Activated CD4-positive, alpha-beta memory T cell treated with anti-CD3 and anti-CD28 coated beads, Interleukin-2, amount 10 ng/mL, durations not matched to agents 7 days and 5 days (primary cell): ENCODE data around the gene SETD7. TPM values are rescaled to one million over a fixed set of nuclear protein-coding genes. Genes with fewer than 3 reads are reported as not detected.
"Not testable (repeated sequence)": the region's sequence is repeated elsewhere in the genome, so short reads cannot be mapped to it uniquely, and the experiment has no call there.

Experiments
- CTCF ChIA-PET: fragments of 350-600 bp; sonication (Branson Sonifier 250); formaldehyde crosslinking; loops from one replicate; lab custom pipeline; 2021; ENCODE audit warnings: antibody characterized with exemption, inconsistent platforms; lab: Charles Lee
- POLR2A ChIA-PET: fragments of 350-600 bp; sonication (Branson Sonifier 250); formaldehyde crosslinking; loops from one replicate; lab custom pipeline; 2021; ENCODE audit warnings: antibody characterized with exemption; lab: Charles Lee
- DNase-seq: peaks from one replicate; pipeline ENCODE4 v3.0.0-alpha.2; 2020
- H3K27ac Mint-ChIP-seq: one replicate; pipeline ENCODE4 v1.8.0; 2021; ENCODE audit warnings: mild to moderate bottlenecking, mixed read lengths
- H3K27me3 Mint-ChIP-seq: one replicate; pipeline ENCODE4 v1.8.0; 2021; ENCODE audit warnings: mixed read lengths
- H3K36me3 Mint-ChIP-seq: one replicate; pipeline ENCODE4 v1.8.0; 2021; ENCODE audit warnings: low read depth, mixed read lengths
- H3K4me1 Mint-ChIP-seq: one replicate; pipeline ENCODE4 v1.8.0; 2021; ENCODE audit warnings: mixed read lengths
- H3K4me3 Mint-ChIP-seq: one replicate; pipeline ENCODE4 v1.8.0; 2021; ENCODE audit warnings: mild to moderate bottlenecking, mixed read lengths
- H3K9me3 Mint-ChIP-seq: one replicate; pipeline ENCODE4 v1.8.0; 2021; ENCODE audit warnings: mixed read lengths
- total RNA-seq, 2 experiments: library from RNA; stranded (reverse); gene quantifications; one replicate each; pipeline ENCODE4 v1.2.3, GENCODE V29; 2021

SETD7 gene
- total RNA-seq, 2 experiments from 2014 or later, result 16.0 to 17.7 TPM

GRCh38 chr4:139492429-139492828 lies 63.6 kb downstream of the SETD7 start:
- no peak for DNase-seq
- Mint-ChIP-seq H3K27me3 (no peaks in the 10 kb centered on the region), H3K4me3 (no peak overlapping the region), H3K27ac (no peak overlapping the region), H3K9me3 (no peaks in the 10 kb centered on the region), H3K4me1 (no peaks in the 10 kb centered on the region), H3K36me3 (no peaks in the 10 kb centered on the region)
- ChIA-PET CTCF (no interaction called here), POLR2A (no interaction called here)

- H3K27me3 Mint-ChIP-seq, result no peaks in the 10 kb centered on the region
- no peaks in the 10 kb centered on the region for H3K9me3 Mint-ChIP-seq
- no peaks in the 10 kb centered on the region for H3K4me1 Mint-ChIP-seq
- DNase-seq, result no peak
- H3K27ac Mint-ChIP-seq, result no peak overlapping the region
- H3K36me3 Mint-ChIP-seq, result no peaks in the 10 kb centered on the region
- CTCF ChIA-PET, result no interaction called here
- POLR2A ChIA-PET, result no interaction called here
- no peak overlapping the region for H3K4me3 Mint-ChIP-seq
Measured at GRCh38 chr4:139489638-139490037, 66.4 kb downstream of the SETD7 start.

- Mint-ChIP-seq H3K36me3 (no peaks in the 10 kb centered on the region), H3K4me1 (no peaks in the 10 kb centered on the region), H3K27me3 (no peaks in the 10 kb centered on the region), H3K4me3 (no peak overlapping the region), H3K27ac (no peak overlapping the region), H3K9me3 (no peaks in the 10 kb centered on the region)
- POLR2A ChIA-PET, result no interaction called here
- CTCF ChIA-PET, result interaction anchor here (1.2 kb wide), 1 partner anchor 9 kb away, joined by 4 read pairs; no protein-coding TSS in a partner anchor
- DNase-seq, result no peak
Measured at GRCh38 chr4:139488442-139488841, 67.6 kb downstream of the SETD7 start.

- POLR2A ChIA-PET, result no interaction called here
- Mint-ChIP-seq H3K27me3 (no peaks in the 10 kb centered on the region), H3K27ac (no peak overlapping the region), H3K4me1 (no peaks in the 10 kb centered on the region), H3K4me3 (no peak overlapping the region), H3K36me3 (no peaks in the 10 kb centered on the region), H3K9me3 (no peaks in the 10 kb centered on the region)
- CTCF ChIA-PET, result no interaction called here
- DNase-seq, result no peak
Measured at GRCh38 chr4:139484783-139485311, 71.2 kb downstream of the SETD7 start.

GRCh38 chr4:139483000-139483399 lies 73.0 kb downstream of the SETD7 start:
- no peak for DNase-seq
- no peaks in the 10 kb centered on the region for H3K36me3 Mint-ChIP-seq
- no peaks in the 10 kb centered on the region for H3K9me3 Mint-ChIP-seq
- no peak overlapping the region for H3K4me3 Mint-ChIP-seq
- H3K4me1 Mint-ChIP-seq, result no peaks in the 10 kb centered on the region
- ChIA-PET CTCF (interaction anchor here (1.5 kb wide), 1 partner anchor 305 kb away, joined by 4 read pairs; no protein-coding TSS in a partner anchor), POLR2A (interaction anchor here (0.6 kb wide), 1 partner anchor 39 kb away, joined by 3 read pairs; no protein-coding TSS in a partner anchor)
- no peaks in the 10 kb centered on the region for H3K27me3 Mint-ChIP-seq
- H3K27ac Mint-ChIP-seq, result no peak overlapping the region

GRCh38 chr4:139481465-139481864 lies 74.6 kb downstream of the SETD7 start:
- CTCF ChIA-PET, result interaction anchor here (1.5 kb wide), 1 partner anchor 303 kb away, joined by 4 read pairs; no protein-coding TSS in a partner anchor
- no peaks in the 10 kb centered on the region for H3K4me1 Mint-ChIP-seq

GRCh38 chr4:139476363-139476762 lies 79.7 kb downstream of the SETD7 start:
- CTCF ChIA-PET, result no interaction called here

More at GRCh38 chr4:139481465-139481864, 74.6 kb downstream of the SETD7 start:
- H3K36me3 Mint-ChIP-seq, result peaks cover 4% of the 10 kb centered on the region
- no peak overlapping the region for H3K27ac Mint-ChIP-seq
- DNase-seq, result no peak
- no peaks in the 10 kb centered on the region for H3K27me3 Mint-ChIP-seq
- H3K4me3 Mint-ChIP-seq, result no peak overlapping the region
- POLR2A ChIA-PET, result no interaction called here
- no peaks in the 10 kb centered on the region for H3K9me3 Mint-ChIP-seq

GRCh38 chr4:139472852-139473251 lies 83.2 kb downstream of the SETD7 start:
- CTCF ChIA-PET, result no interaction called here
- no peaks in the 10 kb centered on the region for H3K4me1 Mint-ChIP-seq
- peaks cover 24% of the 10 kb centered on the region for H3K9me3 Mint-ChIP-seq
- H3K27ac Mint-ChIP-seq, result no peak overlapping the region
- peaks cover 55% of the 10 kb centered on the region for H3K36me3 Mint-ChIP-seq
- no peaks in the 10 kb centered on the region for H3K27me3 Mint-ChIP-seq
- H3K4me3 Mint-ChIP-seq, result no peak overlapping the region
- DNase-seq, result no peak
- POLR2A ChIA-PET, result interaction anchor here (1.0 kb wide), 1 partner anchor 20 kb away, joined by 4 read pairs; no protein-coding TSS in a partner anchor

More at GRCh38 chr4:139476363-139476762, 79.7 kb downstream of the SETD7 start:
- Mint-ChIP-seq H3K9me3 (peaks cover 5% of the 10 kb centered on the region), H3K36me3 (peaks cover 28% of the 10 kb centered on the region), H3K27ac (no peak overlapping the region), H3K27me3 (no peaks in the 10 kb centered on the region), H3K4me3 (no peak overlapping the region), H3K4me1 (no peaks in the 10 kb centered on the region)
- no peak for DNase-seq
- POLR2A ChIA-PET, result no interaction called here

- Mint-ChIP-seq H3K36me3 (peaks cover 49% of the 10 kb centered on the region), H3K4me3 (no peak overlapping the region), H3K27me3 (no peaks in the 10 kb centered on the region), H3K27ac (no peak overlapping the region), H3K4me1 (no peaks in the 10 kb centered on the region), H3K9me3 (peaks cover 25% of the 10 kb centered on the region)
- POLR2A ChIA-PET, result no interaction called here
- DNase-seq, result no peak
- CTCF ChIA-PET, result interaction anchor here (0.6 kb wide), 1 partner anchor 150 kb away, joined by 4 read pairs; no protein-coding TSS in a partner anchor
Measured at GRCh38 chr4:139470997-139471665, 84.9 kb downstream of the SETD7 start.

- Mint-ChIP-seq H3K4me1 (no peaks in the 10 kb centered on the region), H3K27ac (no peak overlapping the region), H3K9me3 (peaks cover 25% of the 10 kb centered on the region), H3K36me3 (peaks cover 49% of the 10 kb centered on the region), H3K27me3 (no peaks in the 10 kb centered on the region), H3K4me3 (no peak overlapping the region)
- DNase-seq, result no peak
- POLR2A ChIA-PET, result no interaction called here
- CTCF ChIA-PET, result no interaction called here
Measured at GRCh38 chr4:139470295-139470694, 85.7 kb downstream of the SETD7 start.

- Mint-ChIP-seq H3K27ac (no peak overlapping the region), H3K36me3 (peaks cover 49% of the 10 kb centered on the region), H3K4me3 (no peak overlapping the region), H3K4me1 (no peaks in the 10 kb centered on the region), H3K9me3 (peaks cover 25% of the 10 kb centered on the region), H3K27me3 (no peaks in the 10 kb centered on the region)
- ChIA-PET CTCF (no interaction called here), POLR2A (no interaction called here)
- no peak for DNase-seq
Measured at GRCh38 chr4:139469869-139470268, 86.2 kb downstream of the SETD7 start.

- no peaks in the 10 kb centered on the region for H3K27me3 Mint-ChIP-seq
- ChIA-PET CTCF (no interaction called here), POLR2A (no interaction called here)
- no peak overlapping the region for H3K27ac Mint-ChIP-seq
- peaks cover 53% of the 10 kb centered on the region for H3K36me3 Mint-ChIP-seq
- no peak overlapping the region for H3K4me3 Mint-ChIP-seq
- H3K4me1 Mint-ChIP-seq, result no peaks in the 10 kb centered on the region
- DNase-seq, result no peak
- H3K9me3 Mint-ChIP-seq, result peaks cover 25% of the 10 kb centered on the region
Measured at GRCh38 chr4:139469216-139469615, 86.8 kb downstream of the SETD7 start.

- CTCF ChIA-PET, POLR2A ChIA-PET, H3K27me3 Mint-ChIP-seq, DNase-seq, H3K4me3 Mint-ChIP-seq, H3K4me1 Mint-ChIP-seq, H3K27ac Mint-ChIP-seq: not testable (repeated sequence)
- peaks cover 57% of the 10 kb centered on the region for H3K36me3 Mint-ChIP-seq
- peaks cover 25% of the 10 kb centered on the region for H3K9me3 Mint-ChIP-seq
Measured at GRCh38 chr4:139468756-139469155, 87.3 kb downstream of the SETD7 start.
